CD4-positive, alpha-beta T cell (primary cell): ENCODE measurements around the gene CDC20. TPM values are rescaled to one million over a fixed set of nuclear protein-coding genes. Genes with fewer than 3 reads are reported as not detected.
A peak's percentile ranks its signal among the peaks of the same experiment; 100 is the strongest.

Experiments
- ATAC-seq: fragments of 200-7000 bp; cut with Tn5 transposase; one replicate; pipeline ENCODE4 v1.10.0; 2022; ENCODE audit warnings: mild to moderate bottlenecking; ENCODE audit not compliant: poor library complexity
- CTCF ChIA-PET: fragments of 350-600 bp; sonication (Branson Sonifier 250); formaldehyde crosslinking; loops from one replicate; lab custom pipeline; 2021; ENCODE audit warnings: antibody characterized with exemption, inconsistent platforms; lab: Charles Lee
- POLR2A ChIA-PET: fragments of 350-600 bp; sonication (Branson Sonifier 250); formaldehyde crosslinking; loops from one replicate; lab custom pipeline; 2021; ENCODE audit warnings: antibody characterized with exemption, inconsistent platforms; lab: Charles Lee
- DNase-seq, 14 experiments: peaks; one replicate each; pipeline ENCODE4 v3.0.0-alpha.2; 2013 to 2020; ENCODE audit warnings: mixed read lengths in 2 of 14
- H3K27ac ChIP-seq, 2 donors: one replicate each; pipeline versions ENCODE4 v1.5.1 to v1.7.0; 2013; ENCODE audit warnings: low read length in 2 of 2, low read depth in 1 of 2, mild to moderate bottlenecking in 1 of 2
- H3K27me3 ChIP-seq, 2 experiments: 1 replicate in 1 of 2; 2 replicates in 1 of 2; pipeline versions ENCODE4 v1.6.1 to v1.7.0; 2013; ENCODE audit warnings: low read length in 2 of 2, control low read depth in 1 of 2, mild to moderate bottlenecking in 1 of 2, moderate library complexity in 1 of 2; ENCODE audit not compliant: insufficient read depth in 2 of 2, control insufficient read depth in 1 of 2
- H3K36me3 ChIP-seq: one replicate; pipeline ENCODE4 v1.6.1; 2013; ENCODE audit warnings: low read length, control low read depth; ENCODE audit not compliant: insufficient read depth
- H3K4me1 ChIP-seq: one replicate; pipeline ENCODE4 v1.6.1; 2013; ENCODE audit warnings: low read length, control low read depth; ENCODE audit not compliant: insufficient read depth
- H3K4me3 ChIP-seq: one replicate; pipeline ENCODE4 v1.5.1; 2013; ENCODE audit warnings: mild to moderate bottlenecking, low read length, moderate library complexity
- H3K9me3 ChIP-seq, 2 experiments: 1 replicate in 1 of 2; 2 replicates in 1 of 2; pipeline versions ENCODE4 v1.6.1 to v1.7.0; 2013; ENCODE audit warnings: low read length in 2 of 2, mild to moderate bottlenecking in 2 of 2, control low read depth in 1 of 2, moderate library complexity in 1 of 2; ENCODE audit not compliant: control insufficient read depth in 1 of 2, insufficient read depth in 1 of 2
- H3K27ac Mint-ChIP-seq: one replicate; pipeline ENCODE4 v1.8.0; 2020; ENCODE audit warnings: mixed read lengths
- H3K27me3 Mint-ChIP-seq: one replicate; pipeline ENCODE4 v1.8.0; 2021; ENCODE audit warnings: mixed read lengths
- H3K36me3 Mint-ChIP-seq: one replicate; pipeline ENCODE4 v1.8.0; 2021; ENCODE audit warnings: low read depth, mixed read lengths
- H3K4me1 Mint-ChIP-seq: one replicate; pipeline ENCODE4 v1.8.0; 2021; ENCODE audit warnings: low read depth, mixed read lengths
- H3K4me3 Mint-ChIP-seq: one replicate; pipeline ENCODE4 v1.8.0; 2020; ENCODE audit warnings: mild to moderate bottlenecking, mixed read lengths
- H3K9me3 Mint-ChIP-seq: one replicate; pipeline ENCODE4 v1.8.0; 2020; ENCODE audit warnings: mixed read lengths
- CTCF ChIP-seq: fragments of 200-600 bp; IDR thresholded peaks from one replicate; pipeline ENCODE4 v1.8.0; 2022; ENCODE audit warnings: antibody characterized with exemption, mild to moderate bottlenecking
- intact Hi-C, 2 experiments: fragments of 100-400 bp; cut with DNase I in 1 of 2; cut with micrococcal nuclease in 1 of 2; formaldehyde crosslinking; loops; one replicate each; pipeline versions ENCODE4 v1.15.1 to v1.9.0; 2023 to 2025; cut with DNase I, micrococcal nuclease
- total RNA-seq, 174 experiments: library from RNA in 2 of 174; stranded (reverse) in 2 of 174; gene quantifications; one replicate each; pipeline ENCODE4 v1.2.3 and lab custom pipeline; 2021 to 2026

Gene CDC20
- total RNA-seq, 2 experiments from 2014 or later, result 1.1 to 1.8 TPM

GRCh38 chr1:43386676-43387075 lies 27.9 kb downstream of the CDC20 start:
- H3K36me3 Mint-ChIP-seq, result peaks cover 82% of the 10 kb centered on the region
- Histone ChIP-seq H3K4me3 (no peak overlapping the region), H3K27me3 (no peaks in the 10 kb centered on the region), H3K27ac (no peak overlapping the region), H3K9me3 (no peaks in the 10 kb centered on the region), H3K36me3 (peaks cover 56% of the 10 kb centered on the region), H3K4me1 (peaks cover 27% of the 10 kb centered on the region)
- ChIA-PET POLR2A (interaction anchor here (1.1 kb wide), 1 partner anchor 18 kb away, joined by 3 read pairs; the partner anchor contains the start of gene ELOVL1), CTCF (no interaction called here)
- H3K4me3 Mint-ChIP-seq, result no peak overlapping the region
- no peak for DNase-seq
- ATAC-seq, result no peak
- intact Hi-C loops, result loop anchor here in 1 of 2 experiments (5.0 kb wide), 1 partner anchor 66 kb away; the partner anchor contains the start of gene HYI
- H3K4me1 Mint-ChIP-seq, result peaks cover 34% of the 10 kb centered on the region
- no peak overlapping the region for H3K27ac Mint-ChIP-seq
- no peak for TF ChIP-seq CTCF
- no peaks in the 10 kb centered on the region for H3K27me3 Mint-ChIP-seq
- no peaks in the 10 kb centered on the region for H3K9me3 Mint-ChIP-seq

- Mint-ChIP-seq H3K4me1 (peaks cover 35% of the 10 kb centered on the region), H3K27ac (peak overlapping the region; percentile 86), H3K4me3 (peak overlapping the region; percentile 100), H3K27me3 (no peaks in the 10 kb centered on the region), H3K9me3 (no peaks in the 10 kb centered on the region), H3K36me3 (peaks cover 72% of the 10 kb centered on the region)
- DNase-seq, result no peak
- Histone ChIP-seq H3K4me3 (no peak overlapping the region), H3K4me1 (peaks cover 27% of the 10 kb centered on the region), H3K27ac (no peak overlapping the region), H3K36me3 (peaks cover 45% of the 10 kb centered on the region), H3K27me3 (no peaks in the 10 kb centered on the region), H3K9me3 (no peaks in the 10 kb centered on the region)
- ATAC-seq, result no peak
- intact Hi-C loops, result loop anchor here in 1 of 2 experiments (2.0 to 5.0 kb wide), 2 partner anchors 29 to 64 kb away; partner anchors contain the start of genes CDC20 and HYI
- no peak for TF ChIP-seq CTCF
- ChIA-PET POLR2A (interaction anchor here (1.0 to 4.5 kb wide), 2 partner anchors 20 to 262 kb away, joined by 3 to 24 read pairs; partner anchors contain the start of genes ELOVL1 and KDM4A), CTCF (interaction anchor here (1.4 to 1.6 kb wide), 2 partner anchors 20 to 30 kb away, joined by 4 to 7 read pairs; partner anchors contain the start of genes CDC20 and ELOVL1)
These were observed 29.3 kb downstream of the CDC20 start for GRCh38 chr1:43387976-43388599.

GRCh38 chr1:43388613-43389012 lies 29.8 kb downstream of the CDC20 start:
- POLR2A ChIA-PET, result interaction anchor here (0.8 to 4.5 kb wide), 6 partner anchors 15 to 262 kb away, joined by 3 to 24 read pairs (median 6); partner anchors contain the start of genes CDC20, ELOVL1, HYI and KDM4A
- Histone ChIP-seq H3K9me3 (no peaks in the 10 kb centered on the region), H3K36me3 (peaks cover 40% of the 10 kb centered on the region), H3K27me3 (no peaks in the 10 kb centered on the region), H3K4me3 (peak overlapping the region; percentile 86), H3K27ac (no peak overlapping the region), H3K4me1 (peaks cover 27% of the 10 kb centered on the region)
- H3K4me3 Mint-ChIP-seq, result peak overlapping the region; percentile 100
- peaks cover 72% of the 10 kb centered on the region for H3K36me3 Mint-ChIP-seq
- H3K9me3 Mint-ChIP-seq, result no peaks in the 10 kb centered on the region
- no peak for TF ChIP-seq CTCF
- H3K27me3 Mint-ChIP-seq, result no peaks in the 10 kb centered on the region
- no peak for ATAC-seq
- intact Hi-C loops, result loop anchor here in 1 of 2 experiments (1.0 to 5.0 kb wide), 3 partner anchors 20 to 64 kb away; partner anchors contain the start of genes CDC20, ELOVL1 and HYI
- CTCF ChIA-PET, result interaction anchor here (1.4 to 1.6 kb wide), 2 partner anchors 21 to 30 kb away, joined by 4 to 7 read pairs; partner anchors contain the start of genes CDC20 and ELOVL1
- no peak for DNase-seq
- peak overlapping the region; percentile 86 for H3K27ac Mint-ChIP-seq
- H3K4me1 Mint-ChIP-seq, result peaks cover 40% of the 10 kb centered on the region
